HepG2 (cell line): ENCODE measurements around the gene FOCAD. TPM values are rescaled to one million over a fixed set of nuclear protein-coding genes. Genes with fewer than 3 reads are reported as not detected.

Source experiments
- AKNA ChIP-seq: sonication (generic); formaldehyde crosslinking; IDR thresholded peaks from 2 replicates; pipeline ENCODE4 v1.4.0; 2020; ENCODE audit warnings: missing genetic modification reagents, borderline replicate concordance
- ATF7-NPFF ChIP-seq: sonication (generic); formaldehyde crosslinking; IDR thresholded peaks from 2 replicates; pipeline ENCODE4 v1.8.1; 2023; ENCODE audit warnings: mild to moderate bottlenecking, low read depth, missing genetic modification reagents, moderate library complexity
- CAMTA2 ChIP-seq: sonication (generic); formaldehyde crosslinking; IDR thresholded peaks from 2 replicates; pipeline ENCODE4 v1.4.0; 2020; ENCODE audit warnings: mild to moderate bottlenecking, missing genetic modification reagents, borderline replicate concordance
- FOSL2 ChIP-seq: sonication (generic); formaldehyde crosslinking; IDR thresholded peaks from 2 replicates; pipeline ENCODE4 v1.4.0; 2020; ENCODE audit warnings: missing genetic modification reagents
- KDM3A ChIP-seq: IDR thresholded peaks from 2 replicates; pipeline ENCODE4 v1.6.1; 2018; ENCODE audit warnings: low read depth, missing compliant biosample characterization
- SOX13 ChIP-seq, 3 experiments: fragments of 450-650 bp in 1 of 3; sonication (generic) in 1 of 3; formaldehyde crosslinking in 1 of 3; IDR thresholded peaks in 2 of 3; conservative IDR thresholded peaks in 1 of 3; 2 replicates each; pipeline versions ENCODE4 v1.5.0 to v1.6.1; 2016 to 2020; ENCODE audit warnings: antibody characterized with exemption in 1 of 3, mild to moderate bottlenecking in 1 of 3, missing compliant biosample characterization in 1 of 3, missing genetic modification reagents in 1 of 3, moderate library complexity in 1 of 3
- ZBTB2 ChIP-seq: sonication (generic); formaldehyde crosslinking; IDR thresholded peaks from 2 replicates; pipeline ENCODE4 v1.8.0; 2022; ENCODE audit warnings: low read depth, missing genetic modification reagents
- ZFP41 ChIP-seq: sonication (generic); formaldehyde crosslinking; IDR thresholded peaks from 2 replicates; pipeline ENCODE4 v1.4.0; 2020; ENCODE audit warnings: mild to moderate bottlenecking, missing genetic modification reagents, borderline replicate concordance
- ZNF160 ChIP-seq: sonication (generic); formaldehyde crosslinking; IDR thresholded peaks from 2 replicates; pipeline ENCODE4 v1.8.0; 2022; ENCODE audit warnings: mild to moderate bottlenecking, inconsistent platforms, missing genetic modification reagents
- ZNF414 ChIP-seq: sonication (generic); formaldehyde crosslinking; IDR thresholded peaks from 2 replicates; pipeline ENCODE4 v1.5.0; 2020; ENCODE audit warnings: missing genetic modification reagents
- ZNF496 ChIP-seq: sonication (generic); formaldehyde crosslinking; IDR thresholded peaks from 2 replicates; pipeline ENCODE4 v1.8.1; 2023; ENCODE audit warnings: mild to moderate bottlenecking, moderate library complexity, missing genetic modification reagents; ENCODE audit not compliant: insufficient replicate concordance
- ZNF503 ChIP-seq: sonication (generic); formaldehyde crosslinking; IDR thresholded peaks from 2 replicates; pipeline ENCODE4 v1.4.0; 2020; ENCODE audit warnings: missing genetic modification reagents
- ZNF512B ChIP-seq: sonication (generic); formaldehyde crosslinking; IDR thresholded peaks from 2 replicates; pipeline ENCODE4 v1.5.1; 2020; ENCODE audit warnings: missing genetic modification reagents, mild to moderate bottlenecking, borderline replicate concordance
- ZNF781 ChIP-seq: sonication (generic); formaldehyde crosslinking; IDR thresholded peaks from 2 replicates; pipeline ENCODE4 v1.5.1; 2020; ENCODE audit warnings: borderline replicate concordance, mild to moderate bottlenecking, missing genetic modification reagents; ENCODE audit errors: not compliant biosample characterization
- polyA plus RNA-seq, 8 experiments: library from polyadenylated mRNA; depleted of rRNA in 3 of 8; stranded (reverse) in 7 of 8; unstranded in 1 of 8; fragments of >200 nt; fragmentation: Illumina TruSeq in 4 of 8; extraction: Trizol in 4 of 8; gene quantifications; 2 replicates each; pipeline versions ENCODE4 v1.2.1 to v1.2.3, GENCODE V29; 2011 to 2016; ENCODE audit warnings: low read depth in 4 of 8, missing spikeins in 1 of 8, mixed read lengths in 1 of 8; ENCODE audit not compliant: insufficient read depth in 1 of 8
- total RNA-seq, 5 experiments: library from RNA; depleted of rRNA; stranded (reverse); fragments of >200 nt; fragmentation: Illumina TruSeq; extraction: Trizol; gene quantifications; 2 replicates each; pipeline ENCODE4 v1.2.3, GENCODE V29; 2016; ENCODE audit warnings: low read depth in 1 of 5

The FOCAD gene
- total and polyA plus RNA-seq, 2 of the 13 experiments (the other 11 are each of a cell fraction or from before 2014, with no cell fraction given): 18.0 to 31.1 TPM

- no peak for TF ChIP-seq AKNA (CRISPR knock-in tag)
- peak; percentile 47 for TF ChIP-seq FOSL2 (CRISPR knock-in tag)
- peak; percentile 50 for TF ChIP-seq ZNF503
- TF ChIP-seq ZNF781: no peak
- no peak; the same call in 1 of the 2 replicates for TF ChIP-seq KDM3A (CRISPR knock-in tag)
- TF ChIP-seq ZNF160 (CRISPR knock-in tag): no peak
- TF ChIP-seq ZNF414 (CRISPR knock-in tag): no peak
- no peak for TF ChIP-seq CAMTA2 (CRISPR knock-in tag)
- TF ChIP-seq ZBTB2 (CRISPR knock-in tag): no peak
- no peak for TF ChIP-seq ZNF496 (CRISPR knock-in tag)
- no peak for TF ChIP-seq ATF7-NPFF (CRISPR knock-in tag)
- peak; percentile 51; the same call in 1 of the 2 replicates for TF ChIP-seq SOX13 (IDR thresholded peaks at IDR 0.05)
- TF ChIP-seq SOX13 (CRISPR knock-in tag; conservative IDR thresholded peaks at IDR 0.05 in 1 of 2, IDR thresholded peaks at IDR 0.05 in 1 of 2): peak in 1 of 2 experiments; percentile 81; a peak in 2 of 4 replicates
- no peak for TF ChIP-seq ZFP41 (CRISPR knock-in tag)
- TF ChIP-seq ZNF512B (CRISPR knock-in tag): no peak
Measured at GRCh38 chr9:20835377-20836286, 151.6 kb downstream of the FOCAD start (continued).
